ENCODE measurements around the gene ZNF362.

DNA sequence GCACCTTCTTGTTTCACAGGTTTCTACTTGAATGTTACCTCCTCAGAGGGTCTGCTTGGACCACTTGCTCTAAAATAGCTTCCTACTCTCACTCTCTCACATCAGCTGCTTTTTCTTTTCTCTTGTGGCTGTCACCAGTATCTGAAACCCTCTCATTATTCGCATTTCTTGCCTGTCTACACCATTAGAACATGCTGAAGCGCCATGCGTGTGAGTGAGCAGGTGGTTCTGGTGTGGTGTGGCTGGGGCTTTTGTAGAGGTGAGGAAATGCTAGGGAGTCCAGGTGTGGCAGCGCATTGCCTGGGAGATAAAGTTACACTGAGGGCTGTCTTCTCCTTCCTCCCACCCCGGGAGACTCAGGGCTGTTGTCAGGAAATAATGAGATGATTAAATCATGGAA lies 4.1 kb downstream of the ZNF362 start:
- TF ChIP-seq CTCF (conservative IDR thresholded peaks at IDR 0.05; ENCODE audit: low read depth, low read length) (no peak), EZH2 (IDR thresholded peaks at IDR 0.05; ENCODE audit: low read length, unreplicated experiment) (no peak)
